GM18526 (cell line): Measurements from ENCODE around the gene GUCY2C.

Source experiments
- POLR2A ChIP-seq: IDR thresholded peaks from 3 replicates; pipeline ENCODE4 v1.6.1; 2011; ENCODE audit not compliant: insufficient read length; ENCODE audit errors: extremely low read depth

Gene GUCY2C

DNA sequence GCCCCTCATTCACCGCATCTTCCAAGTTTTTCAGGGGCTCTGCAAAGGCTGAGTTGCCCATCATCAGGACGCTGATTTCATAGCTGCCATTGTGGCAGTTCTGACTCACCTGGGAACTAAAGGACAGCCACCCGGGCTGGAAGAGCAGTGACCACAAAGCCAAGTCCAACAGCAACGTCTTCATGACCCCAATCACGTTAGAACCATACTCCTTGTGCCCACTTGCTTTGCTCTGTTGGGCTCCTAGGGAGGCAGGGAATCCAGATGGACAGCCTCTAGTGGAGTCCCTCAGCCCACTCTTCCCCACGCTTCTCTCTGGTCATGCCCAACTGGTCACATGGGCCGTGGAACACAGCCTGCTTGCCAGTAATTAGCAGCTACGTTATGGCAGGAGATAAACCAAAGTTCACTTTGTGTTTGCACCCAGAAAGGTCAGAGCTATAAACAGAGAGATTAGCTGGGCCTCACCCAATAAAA, at the start of gene GUCY2C:
TSS of gene GUCY2C (minus strand) at position 335 of the 477 bp plus-strand sequence. CDS start at position 184, 151 bp downstream.
- TF ChIP-seq POLR2A = no peak

DNA sequence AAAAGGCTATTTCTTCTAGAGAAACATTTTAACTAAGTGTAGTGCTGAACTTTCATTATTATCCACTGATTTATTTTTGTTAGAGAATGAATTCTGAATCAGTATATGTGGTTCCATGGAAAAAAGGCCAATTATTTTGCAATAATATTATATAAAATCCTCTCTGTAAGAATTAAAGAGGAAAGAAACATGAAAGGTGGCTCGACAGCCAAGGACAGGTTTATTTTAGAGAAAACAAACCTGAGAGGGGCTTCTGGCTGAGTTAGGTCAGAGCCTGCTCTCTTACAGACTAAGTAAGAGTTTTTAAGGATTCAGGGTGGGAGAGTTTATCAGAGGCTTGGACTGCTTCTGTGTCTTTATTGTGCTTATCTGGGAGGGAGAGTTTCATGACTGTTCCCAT, 46.7 kb upstream of the GUCY2C start:
- no peak for TF ChIP-seq POLR2A

DNA sequence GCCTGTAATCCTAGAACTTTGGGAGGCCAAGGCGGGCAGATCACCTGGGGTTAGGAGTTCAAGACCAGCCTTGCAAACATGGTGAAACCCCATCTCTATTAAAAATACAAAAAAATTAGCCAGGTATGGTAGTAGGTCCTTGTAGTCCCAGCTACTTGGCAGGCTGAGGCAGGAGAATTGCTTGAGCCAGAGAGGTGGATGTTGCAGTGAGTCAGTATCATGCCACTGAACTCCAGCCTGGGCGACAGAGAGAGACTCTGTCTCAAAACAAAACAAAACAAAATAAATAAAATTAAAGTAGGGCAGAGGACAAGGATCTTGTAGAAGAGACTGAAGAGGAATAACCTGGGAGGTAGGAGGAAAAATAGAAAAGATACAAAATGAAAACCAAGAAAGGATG, 45.5 kb upstream of the GUCY2C start:
- no peak for TF ChIP-seq POLR2A

DNA sequence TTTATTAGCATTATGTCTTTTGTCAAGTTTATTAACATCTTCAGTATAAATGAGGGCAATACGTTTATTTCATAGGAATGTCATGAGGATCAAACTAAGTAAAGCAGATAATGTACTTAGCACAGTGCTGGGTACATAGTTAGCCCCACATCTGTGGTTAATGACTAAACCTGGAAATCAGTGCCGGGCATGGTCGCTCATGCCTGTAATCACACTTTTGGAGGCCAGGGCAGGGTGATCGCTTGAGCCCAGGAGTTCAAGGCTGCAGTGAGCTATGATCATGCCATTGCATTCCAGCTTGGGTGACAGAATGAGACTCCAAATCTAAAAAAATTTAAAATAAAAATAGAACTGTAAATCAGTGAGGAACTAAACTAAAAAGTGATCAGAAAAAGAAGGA, 44.8 kb upstream of the GUCY2C start:
- TF ChIP-seq POLR2A = no peak

DNA sequence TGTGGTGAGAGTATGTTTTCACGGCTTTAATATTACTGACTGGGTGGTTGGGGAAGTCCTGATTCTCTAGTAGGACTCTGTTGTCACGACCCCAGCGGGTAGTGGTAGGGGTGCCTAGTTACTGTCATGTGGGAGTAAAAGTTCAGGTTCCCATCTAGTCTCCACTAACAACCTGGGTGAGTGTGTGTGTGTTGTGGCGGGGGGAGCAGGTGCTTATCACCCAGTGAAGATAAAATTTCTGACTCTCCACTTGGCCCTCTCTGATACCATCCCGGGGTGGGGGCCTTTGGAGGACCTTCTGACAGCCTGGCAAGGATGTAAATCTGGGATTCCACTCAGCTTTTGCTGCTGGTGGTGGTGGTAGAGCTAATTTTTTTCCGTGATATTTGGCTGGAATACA, 35.4 kb upstream of the GUCY2C start:
- no peak for TF ChIP-seq POLR2A

DNA sequence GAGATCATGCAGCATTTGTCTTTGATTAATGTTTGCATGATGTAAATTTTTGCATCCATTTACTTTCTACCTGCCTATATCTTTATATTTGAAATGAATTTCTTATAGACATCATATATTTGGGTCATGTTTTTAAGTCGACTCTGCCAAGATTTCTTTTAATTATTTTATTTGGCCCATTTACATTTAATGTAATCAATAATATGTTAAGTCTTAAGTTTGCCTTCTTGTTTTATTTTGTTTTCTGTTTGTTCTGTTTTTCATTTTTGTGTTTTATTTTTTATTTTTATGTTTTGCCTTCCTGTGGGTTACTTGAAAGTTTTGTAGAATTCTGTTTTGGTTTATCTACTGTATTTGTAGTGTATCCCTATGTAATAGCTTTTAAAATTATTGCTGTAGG, 33.2 kb upstream of the GUCY2C start:
- TF ChIP-seq POLR2A = no peak

DNA sequence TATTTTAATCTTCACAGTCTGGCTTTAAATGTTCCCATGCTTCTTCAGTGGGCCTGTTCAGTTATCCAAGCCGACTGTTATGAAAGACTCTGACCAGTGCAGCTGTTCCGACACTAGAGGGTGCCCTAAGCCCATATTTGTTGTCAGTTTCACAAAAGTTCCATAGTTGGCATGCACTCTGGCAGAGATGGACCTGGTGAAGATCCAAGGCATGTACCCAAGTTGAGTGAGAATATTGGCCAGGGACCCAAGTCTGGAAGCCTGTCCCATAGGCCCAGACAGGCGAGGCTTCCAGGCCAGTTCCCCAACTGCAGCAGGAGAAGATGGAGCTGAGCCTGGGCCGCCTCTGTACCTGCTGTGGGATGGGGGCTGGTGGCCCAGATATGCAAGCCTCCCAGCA, 27.4 kb upstream of the GUCY2C start:
- no peak for TF ChIP-seq POLR2A

DNA sequence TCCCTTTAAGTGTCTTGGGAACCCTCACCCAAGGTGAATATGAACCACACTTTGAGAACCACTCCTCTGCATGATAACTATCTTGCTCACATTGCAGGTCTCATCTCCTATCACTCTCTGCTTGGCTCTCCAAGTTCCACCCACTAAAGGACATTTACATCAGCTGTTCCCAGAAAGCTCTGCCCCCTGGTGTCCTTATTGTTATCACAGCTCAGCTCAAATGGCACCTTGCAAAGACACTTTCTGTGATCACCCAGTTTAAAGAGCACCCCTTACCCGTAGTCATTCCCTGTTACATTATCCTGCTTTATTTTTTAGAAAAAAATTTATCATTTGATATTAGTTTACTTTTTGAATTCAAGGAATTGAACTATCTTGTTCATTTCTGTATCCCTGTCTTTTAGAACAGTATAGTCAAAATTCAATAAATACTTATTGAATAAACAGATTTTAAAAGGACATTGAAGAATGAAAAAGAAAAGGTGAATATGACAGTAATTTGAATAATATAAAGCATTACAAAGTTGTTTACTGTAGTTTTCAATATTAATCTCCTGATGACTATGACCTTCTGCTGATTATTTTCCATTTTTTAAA, 20.5 kb upstream of the GUCY2C start:
- TF ChIP-seq POLR2A = no peak

DNA sequence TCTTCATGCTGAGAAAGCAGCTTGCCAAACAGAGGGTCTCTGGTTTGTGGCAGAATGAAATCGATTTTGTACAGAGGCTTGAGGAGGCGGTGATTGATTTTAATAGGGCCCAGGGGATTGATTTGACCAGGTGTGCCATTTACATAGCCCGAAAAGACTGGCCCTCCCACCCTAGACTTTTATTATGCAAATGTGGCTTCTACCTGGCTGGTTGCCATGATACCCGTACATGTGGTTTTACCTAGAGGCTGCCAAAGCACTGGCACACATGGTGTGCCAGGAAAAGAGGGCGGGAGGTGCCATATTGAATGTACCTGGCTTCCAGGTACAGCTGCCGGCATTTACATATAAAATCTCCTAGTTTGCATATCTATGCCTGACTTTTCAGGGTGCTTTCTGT, 18.0 kb upstream of the GUCY2C start:
- TF ChIP-seq POLR2A = no peak

DNA sequence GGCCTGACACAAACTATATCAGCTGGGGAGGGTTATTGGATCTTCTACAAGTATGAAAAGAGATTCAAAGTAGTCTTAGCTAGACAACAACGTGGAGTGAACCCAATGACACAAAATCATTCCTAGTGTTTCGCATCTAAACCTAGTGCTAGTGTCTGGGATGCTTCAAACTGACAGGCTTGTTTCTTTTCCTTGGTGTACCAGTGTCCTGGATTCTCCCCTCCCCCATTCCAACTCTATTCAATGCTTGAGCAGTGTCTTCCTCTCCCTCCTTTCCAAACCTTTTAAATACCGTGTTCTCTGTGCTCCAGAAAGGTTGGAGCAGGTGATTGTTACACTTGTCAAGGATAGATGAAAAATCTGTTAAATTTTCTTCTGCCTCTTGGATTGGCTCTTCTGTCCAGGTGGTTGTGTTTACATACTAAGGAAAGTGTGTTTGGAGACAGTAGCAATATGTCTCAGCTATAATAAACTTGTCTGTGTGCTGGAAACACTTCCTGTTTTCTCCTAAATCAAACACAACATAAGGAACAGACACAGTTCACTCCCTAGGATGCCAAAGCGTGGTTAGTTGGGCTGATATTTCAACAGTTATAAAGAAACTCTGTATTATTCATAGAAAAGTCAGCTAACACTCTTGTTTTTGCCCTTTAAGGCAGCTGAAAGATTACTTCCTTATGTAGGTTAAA, 14.4 kb upstream of the GUCY2C start:
- TF ChIP-seq POLR2A = no peak

DNA sequence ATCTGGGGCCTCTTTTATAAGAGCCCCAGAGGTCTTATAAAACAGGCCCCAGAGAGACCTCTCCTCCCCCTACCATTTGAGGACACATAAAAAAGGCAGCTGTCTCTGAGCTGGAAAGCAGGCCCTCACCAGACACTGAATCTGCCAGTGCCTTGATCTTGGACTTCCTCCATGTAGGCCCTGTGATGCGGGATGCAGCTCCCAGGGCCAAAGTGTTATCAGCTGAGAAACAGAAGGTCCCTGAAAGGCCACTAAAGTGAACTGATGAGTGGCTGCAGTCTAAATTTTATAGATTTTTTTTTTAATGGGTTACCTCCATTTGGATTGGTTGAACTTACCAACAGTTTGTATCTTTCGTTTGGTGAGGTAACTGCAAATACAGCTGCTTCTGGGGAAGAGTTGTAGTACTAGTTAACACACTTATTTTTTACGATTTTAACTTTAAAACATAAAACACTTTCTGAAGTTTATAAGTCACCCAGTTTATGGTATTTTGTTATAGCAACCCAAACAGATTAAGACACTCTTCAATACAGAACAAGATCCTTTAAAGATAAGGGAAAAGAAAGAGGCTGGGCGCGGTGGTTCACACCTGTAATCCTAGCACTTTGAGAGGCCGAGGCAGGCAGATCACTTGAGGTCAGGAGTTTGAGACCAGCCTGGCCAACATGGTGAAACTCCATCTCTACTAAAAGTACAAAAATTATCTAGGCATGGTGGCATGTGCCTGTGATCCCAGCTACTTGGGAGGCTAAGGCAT, 5.6 kb upstream of the GUCY2C start:
- no peak for TF ChIP-seq POLR2A

DNA sequence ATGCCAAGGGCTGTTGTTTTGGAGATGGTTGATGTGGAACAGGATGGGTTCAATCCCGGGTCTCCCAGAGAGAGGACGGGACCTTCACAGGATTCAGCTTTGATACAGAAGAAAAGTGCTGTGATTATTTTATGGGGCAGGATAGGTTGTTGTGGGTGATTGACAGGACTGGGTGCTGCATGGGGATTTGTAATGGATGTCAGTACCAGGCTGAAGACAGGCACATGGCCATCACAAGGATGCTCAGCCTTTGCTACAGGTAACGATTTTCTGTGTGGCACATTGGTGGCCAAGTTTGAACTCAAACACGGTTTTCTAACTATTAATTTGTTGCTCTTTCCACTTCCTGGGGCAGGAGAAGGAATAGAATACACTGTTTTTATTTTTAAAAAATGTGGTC, 4.5 kb upstream of the GUCY2C start:
- no peak for TF ChIP-seq POLR2A

DNA sequence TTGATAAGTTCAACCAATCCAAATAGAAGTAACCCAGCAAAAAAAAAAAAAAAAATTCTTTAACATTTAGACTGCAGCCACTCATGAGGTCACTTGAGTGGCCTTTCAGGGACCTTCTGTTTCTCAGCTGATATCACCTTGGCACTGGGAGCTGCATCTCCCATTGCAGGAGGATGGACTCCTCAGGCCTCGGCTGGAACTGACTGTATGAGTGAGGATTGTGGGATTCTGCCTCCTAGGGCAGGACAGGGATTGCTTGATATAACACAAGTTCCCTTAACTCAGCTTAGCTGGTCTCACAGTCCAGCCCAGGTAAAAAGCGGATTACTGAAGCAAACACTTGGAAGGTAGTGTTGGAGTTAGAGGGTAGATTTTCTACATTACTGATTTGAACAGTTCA, 3.5 kb upstream of the GUCY2C start:
- no peak for TF ChIP-seq POLR2A

DNA sequence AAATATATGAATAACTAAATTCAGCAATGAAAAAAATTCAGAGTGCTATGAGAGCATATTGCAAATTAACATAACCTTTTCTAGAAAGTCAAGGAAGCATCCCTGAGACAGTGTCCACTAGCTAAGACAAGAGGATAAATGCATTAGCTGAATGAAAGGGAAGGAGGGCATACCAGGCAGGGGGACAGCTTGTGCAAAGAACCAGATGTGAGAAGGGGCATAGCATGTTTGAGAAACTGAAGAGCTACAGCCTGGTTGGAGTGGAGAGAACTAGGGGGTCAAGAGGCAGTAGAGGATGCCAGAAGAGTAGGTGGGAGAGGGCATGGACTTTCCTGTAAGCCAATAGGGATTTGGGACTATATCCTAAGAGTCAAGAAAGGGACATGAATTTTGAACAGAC, 2.2 kb upstream of the GUCY2C start:
- no peak for TF ChIP-seq POLR2A

DNA sequence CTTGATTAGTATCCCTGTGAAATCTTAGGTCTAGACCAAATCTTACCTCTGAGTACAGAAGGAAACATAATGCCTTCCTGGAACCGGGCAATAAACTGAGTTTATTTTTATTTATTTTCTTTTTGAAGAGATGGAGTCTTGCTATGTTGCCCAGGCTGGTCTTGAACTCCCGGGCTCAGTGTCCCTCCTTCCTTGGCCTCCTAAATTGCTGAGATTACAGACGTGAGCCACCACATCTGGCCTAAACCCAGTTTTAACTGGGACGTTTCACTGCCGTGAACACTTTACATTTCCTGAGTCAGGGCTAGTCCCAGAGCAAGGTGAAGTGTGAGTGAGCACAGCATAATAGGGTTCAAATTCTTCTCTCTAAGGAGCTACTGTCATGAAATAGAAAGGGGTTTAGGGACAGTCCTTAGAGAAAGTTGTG, 671 bp downstream of the GUCY2C start:
- no peak for TF ChIP-seq POLR2A

DNA sequence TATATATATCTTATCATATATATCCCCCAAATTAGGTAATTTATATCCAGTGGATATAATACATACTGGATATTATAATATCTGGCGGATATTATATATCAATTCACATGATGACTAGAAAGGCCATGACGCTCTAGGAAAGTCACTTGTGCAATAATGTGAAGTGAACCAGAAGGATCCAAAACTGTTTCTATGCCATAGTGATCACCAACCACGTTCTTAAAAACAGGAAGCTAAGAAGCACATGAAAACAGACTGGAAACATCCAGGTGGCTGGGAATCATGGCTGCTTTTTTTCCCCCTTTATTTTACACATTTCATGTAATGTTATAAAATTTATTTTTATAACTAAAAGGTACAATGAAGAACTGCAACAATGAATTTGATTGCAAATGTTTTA, 1.4 kb downstream of the GUCY2C start:
- no peak for TF ChIP-seq POLR2A
